Transverse colon (tissue), 4 donors: ENCODE results near the gene CFAP61. TPM values are rescaled to one million over a fixed set of nuclear protein-coding genes. Genes with fewer than 3 reads are reported as not detected.

Source experiments
- DNase-seq: peaks from one replicate; pipeline ENCODE4 v3.0.0-alpha.2; 2019
- H3K27ac ChIP-seq, 4 donors: fragments of 200-600 bp; sonication (generic); 2 replicates each; pipeline ENCODE4 v1.5.1; 2016 to 2018; ENCODE audit warnings: inconsistent platforms in 4 of 4
- H3K27me3 ChIP-seq: fragments of 200-600 bp; sonication (generic); 2 replicates; pipeline ENCODE4 v1.5.1; 2017; ENCODE audit warnings: inconsistent platforms
- H3K36me3 ChIP-seq, 4 donors: fragments of 200-600 bp; sonication (generic); 2 replicates each; pipeline ENCODE4 v1.5.1; 2017 to 2019; ENCODE audit warnings: inconsistent platforms in 4 of 4
- H3K4me1 ChIP-seq, 4 donors: fragments of 200-600 bp; sonication (generic); 2 replicates each; pipeline ENCODE4 v1.5.1; 2017 to 2020; ENCODE audit warnings: inconsistent platforms in 4 of 4
- H3K4me3 ChIP-seq, 4 donors: fragments of 200-600 bp; sonication (generic); 1 replicate in 1 of 4; 2 replicates in 3 of 4; pipeline versions ENCODE4 v1.5.1 to v1.6.1; 2017 to 2019; ENCODE audit warnings: inconsistent platforms in 4 of 4
- H3K9me3 ChIP-seq, 2 donors: fragments of 200-600 bp; sonication (generic); 2 replicates each; pipeline ENCODE4 v1.5.1; 2017 to 2019; ENCODE audit warnings: inconsistent platforms in 2 of 2
- EP300 ChIP-seq: sonication (generic); formaldehyde crosslinking; IDR thresholded peaks from one replicate; pipeline ENCODE4 v1.6.1; 2017; ENCODE audit warnings: antibody characterized with exemption, low read depth
- POLR2A ChIP-seq: fragments of 450-650 bp; IDR thresholded peaks from one replicate; pipeline ENCODE4 v1.6.1; 2016; ENCODE audit warnings: antibody characterized with exemption, mild to moderate bottlenecking, moderate library complexity
- POLR2AphosphoS5 ChIP-seq, 3 donors: sonication (generic); formaldehyde crosslinking; IDR thresholded peaks; one replicate each; pipeline ENCODE4 v1.6.1; 2016; ENCODE audit warnings: antibody characterized with exemption in 3 of 3
- WGBS, 2 donors: methylation state at CpG; one replicate each; pipeline ENCODE4 v1.1.5; 2018; ENCODE audit warnings: low coverage in 1 of 2; 5-methylcytosine and 5-hydroxymethylcytosine counted together
- in situ Hi-C, 4 donors: fragments of 200-750 bp; cut with MboI; loops; one replicate each; pipeline versions ENCODE4 v1.15.0 to v1.15.1; 2017; ENCODE audit warnings: low sequenced_read_pairs in 3 of 4, low pct_ligation_motif_present in 1 of 4, low pct_unique_long_range_greater_than_20kb in 1 of 4
- intact Hi-C: fragments of 100-400 bp; cut with DNase I; formaldehyde crosslinking; loops from one replicate; pipeline ENCODE4 v1.15.1; 2023; ENCODE audit warnings: low total_unique reads
- total RNA-seq, 4 donors: library from RNA; depleted of rRNA; stranded (reverse); fragments of >200 nt; gene quantifications; one replicate each; pipeline ENCODE4 v1.1.0, GENCODE V29; 2016
- TF ChIP-seq, protein P1 (sequence below), 5 experiments: fragments of 200-600 bp in 3 of 5; fragments of 450-650 bp in 2 of 5; sonication (generic) in 3 of 5; IDR thresholded peaks; 1 replicate in 2 of 5; 2 replicates in 3 of 5; pipeline ENCODE4 v1.5.1; 2016 to 2017; ENCODE audit warnings: antibody characterized with exemption in 5 of 5, inconsistent platforms in 3 of 5, mild to moderate bottlenecking in 2 of 5, moderate library complexity in 1 of 5

CFAP61 gene
- total RNA-seq, 4 donors from 2014 or later: 0.27 TPM; not detected in 3

DNA sequence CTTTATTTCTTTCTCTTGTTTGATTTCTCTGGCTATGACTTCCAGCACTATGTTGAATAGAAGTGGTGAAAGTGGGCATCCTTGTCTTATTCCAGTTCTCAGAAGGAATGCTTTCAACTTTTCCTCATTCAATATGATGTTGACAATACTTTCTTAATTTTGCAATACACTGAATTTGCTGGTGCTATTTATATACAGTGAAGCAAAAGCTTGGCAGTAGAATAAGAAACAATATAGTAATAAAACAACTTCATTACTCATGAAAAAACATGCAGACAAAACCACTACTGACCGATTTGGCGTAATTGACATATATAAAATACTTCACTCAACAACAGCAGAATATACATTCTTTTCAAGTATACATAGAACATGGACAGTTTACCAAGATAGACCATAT, 96.4 kb downstream of the CFAP61 start:
- 65 to 66% methylated on average over 2 of the region's 2 CpGs for WGBS, 2 donors
- H3K27me3 ChIP-seq: no peaks in the 10 kb centered on the region
- H3K27ac ChIP-seq: no peak overlapping the region
- in situ Hi-C loops: no loop called here
- no peak overlapping the region for H3K4me3 ChIP-seq
- H3K4me1 ChIP-seq: no peaks in the 10 kb centered on the region
- intact Hi-C loops: no loop called here
- DNase-seq: no peak
- no peaks in the 10 kb centered on the region for H3K9me3 ChIP-seq
- TF ChIP-seq, protein P1, sequence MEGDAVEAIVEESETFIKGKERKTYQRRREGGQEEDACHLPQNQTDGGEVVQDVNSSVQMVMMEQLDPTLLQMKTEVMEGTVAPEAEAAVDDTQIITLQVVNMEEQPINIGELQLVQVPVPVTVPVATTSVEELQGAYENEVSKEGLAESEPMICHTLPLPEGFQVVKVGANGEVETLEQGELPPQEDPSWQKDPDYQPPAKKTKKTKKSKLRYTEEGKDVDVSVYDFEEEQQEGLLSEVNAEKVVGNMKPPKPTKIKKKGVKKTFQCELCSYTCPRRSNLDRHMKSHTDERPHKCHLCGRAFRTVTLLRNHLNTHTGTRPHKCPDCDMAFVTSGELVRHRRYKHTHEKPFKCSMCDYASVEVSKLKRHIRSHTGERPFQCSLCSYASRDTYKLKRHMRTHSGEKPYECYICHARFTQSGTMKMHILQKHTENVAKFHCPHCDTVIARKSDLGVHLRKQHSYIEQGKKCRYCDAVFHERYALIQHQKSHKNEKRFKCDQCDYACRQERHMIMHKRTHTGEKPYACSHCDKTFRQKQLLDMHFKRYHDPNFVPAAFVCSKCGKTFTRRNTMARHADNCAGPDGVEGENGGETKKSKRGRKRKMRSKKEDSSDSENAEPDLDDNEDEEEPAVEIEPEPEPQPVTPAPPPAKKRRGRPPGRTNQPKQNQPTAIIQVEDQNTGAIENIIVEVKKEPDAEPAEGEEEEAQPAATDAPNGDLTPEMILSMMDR (IDR thresholded peaks at IDR 0.05): no peak
- TF ChIP-seq EP300 (no peak), POLR2AphosphoS5 (IDR thresholded peaks at IDR 0.05) (no peak), POLR2A (no peak)
- H3K36me3 ChIP-seq: no peaks in the 10 kb centered on the region

DNA sequence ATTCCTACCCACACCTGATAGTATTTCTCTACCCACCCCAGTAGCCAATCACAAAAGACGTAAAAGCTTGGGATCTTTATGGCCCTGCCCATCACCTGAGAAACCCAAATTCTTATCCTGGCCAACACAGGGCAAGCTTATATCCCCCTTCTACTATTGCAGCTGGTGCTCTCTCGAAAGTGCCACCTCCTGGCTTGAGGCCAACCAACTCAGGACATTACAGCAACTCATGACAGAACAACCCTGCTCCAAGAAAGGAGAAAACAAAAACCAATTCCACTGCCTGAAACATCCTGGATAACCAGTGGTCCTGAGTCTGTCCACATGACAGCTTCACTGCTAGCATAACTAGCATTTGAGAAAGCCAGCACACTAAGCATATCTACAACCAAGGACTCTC, 97.9 kb downstream of the CFAP61 start:
- TF ChIP-seq POLR2A (no peak), POLR2AphosphoS5 (IDR thresholded peaks at IDR 0.05) (no peak)
- WGBS, 2 donors: 74% methylated on average over 2 of the region's 2 CpGs; no CpG with 5 or more reads in 1 of the 2 donors

DNA sequence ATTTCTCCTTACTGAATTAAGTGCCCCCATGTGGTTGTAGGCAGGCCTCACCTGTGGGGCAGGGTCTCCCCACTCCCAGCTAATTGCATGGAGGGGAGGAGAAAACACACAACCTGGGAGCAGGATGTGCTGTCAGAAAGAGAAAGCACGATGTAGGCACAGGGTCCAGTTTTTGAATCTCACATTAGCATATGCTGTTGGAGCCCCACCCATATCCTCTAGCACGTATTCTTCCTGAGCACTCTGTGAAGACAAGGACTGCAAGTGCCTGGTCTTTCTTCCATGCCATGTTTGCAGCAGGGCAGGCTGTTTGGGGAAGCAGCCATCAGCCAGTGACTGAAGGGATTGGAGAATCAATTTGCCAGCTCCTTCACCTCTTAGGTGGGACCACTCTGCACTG, 108.2 kb downstream of the CFAP61 start:
- TF ChIP-seq POLR2A (no peak), EP300 (no peak), POLR2AphosphoS5 (IDR thresholded peaks at IDR 0.05) (no peak)
- TF ChIP-seq, protein P1 (IDR thresholded peaks at IDR 0.05): no peak
- H3K9me3 ChIP-seq: no peaks in the 10 kb centered on the region
- H3K27ac ChIP-seq: no peak overlapping the region
- no peaks in the 10 kb centered on the region for H3K4me1 ChIP-seq
- intact Hi-C loops: no loop called here
- 33 to 46% methylated on average over 1 to 2 of the region's 2 CpGs for WGBS, 2 donors
- no peak for DNase-seq
- H3K27me3 ChIP-seq: no peaks in the 10 kb centered on the region
- in situ Hi-C loops: no loop called here
- H3K4me3 ChIP-seq: no peak overlapping the region
- H3K36me3 ChIP-seq: no peaks in the 10 kb centered on the region

More for the DNA sequence above, 97.9 kb downstream of the CFAP61 start:
- no peaks in the 10 kb centered on the region for H3K9me3 ChIP-seq
- no peaks in the 10 kb centered on the region for H3K4me1 ChIP-seq
- in situ Hi-C loops (no loop called here), intact Hi-C loops (no loop called here)
- no peak overlapping the region for H3K4me3 ChIP-seq
- H3K36me3 ChIP-seq: no peaks in the 10 kb centered on the region
- no peak overlapping the region for H3K27ac ChIP-seq
- no peaks in the 10 kb centered on the region for H3K27me3 ChIP-seq
- DNase-seq: no peak

DNA sequence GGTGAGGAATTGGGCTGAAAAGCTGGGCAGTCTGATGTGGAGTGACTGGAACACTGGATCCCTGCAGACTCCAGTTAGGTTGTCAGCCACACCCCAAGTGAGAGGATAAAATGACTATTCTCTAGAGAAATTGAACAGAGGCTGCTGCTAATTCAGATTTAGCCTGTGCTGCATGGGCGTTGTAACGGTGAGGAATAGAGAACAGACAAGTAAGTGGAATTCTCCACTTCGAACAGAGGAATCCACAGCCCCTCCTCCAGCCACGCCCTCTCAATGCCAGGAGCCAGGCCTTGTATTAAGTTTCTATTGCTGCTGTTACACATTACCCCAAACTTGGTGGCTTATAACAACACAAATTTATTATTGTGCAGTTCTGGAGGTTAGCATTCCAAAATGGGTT, 109.3 kb downstream of the CFAP61 start:
- no peaks in the 10 kb centered on the region for H3K27me3 ChIP-seq
- H3K4me3 ChIP-seq: no peak overlapping the region
- TF ChIP-seq EP300 (no peak), POLR2AphosphoS5 (IDR thresholded peaks at IDR 0.05) (no peak), POLR2A (no peak)
- TF ChIP-seq, protein P1 (IDR thresholded peaks at IDR 0.05): no peak
- intact Hi-C loops (no loop called here), in situ Hi-C loops (no loop called here)
- H3K4me1 ChIP-seq: no peaks in the 10 kb centered on the region
- no peaks in the 10 kb centered on the region for H3K36me3 ChIP-seq
- no peak for DNase-seq
- WGBS, 2 donors: 38 to 47% methylated on average over 3 to 4 of the region's 4 CpGs
- no peaks in the 10 kb centered on the region for H3K9me3 ChIP-seq
- H3K27ac ChIP-seq: no peak overlapping the region

DNA sequence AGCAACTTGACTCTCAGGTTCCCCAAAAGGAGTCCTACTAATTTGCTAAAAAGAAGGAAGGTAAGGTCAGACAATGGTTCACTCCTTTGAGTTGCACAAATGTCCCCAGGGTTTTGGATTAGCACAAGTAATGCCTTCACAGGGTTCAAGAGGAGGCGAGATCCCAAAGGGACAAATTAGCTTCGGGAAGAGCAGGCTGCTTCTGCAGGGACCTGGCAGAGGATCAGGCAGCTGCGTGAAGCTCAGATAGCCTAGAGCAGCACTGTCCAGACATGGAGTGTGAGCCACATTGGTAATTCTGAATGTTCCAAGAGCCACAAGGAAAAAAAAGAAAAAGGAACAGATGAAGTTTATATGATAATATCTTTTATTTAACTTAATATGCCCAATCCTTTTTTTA, 115.4 kb downstream of the CFAP61 start:
- DNase-seq: no peak
- intact Hi-C loops: no loop called here
- Histone ChIP-seq H3K9me3 (no peaks in the 10 kb centered on the region), H3K4me3 (no peak overlapping the region), H3K36me3 (no peaks in the 10 kb centered on the region), H3K27ac (no peak overlapping the region), H3K27me3 (no peaks in the 10 kb centered on the region), H3K4me1 (no peaks in the 10 kb centered on the region)
- no peak for TF ChIP-seq EP300
- TF ChIP-seq, protein P1 (IDR thresholded peaks at IDR 0.05): no peak
- TF ChIP-seq POLR2AphosphoS5 (IDR thresholded peaks at IDR 0.05): no peak
- TF ChIP-seq POLR2A: no peak
- 77 to 86% methylated on average over 1 to 3 of the region's 3 CpGs for WGBS, 2 donors
- in situ Hi-C loops: no loop called here
